Measurements from ENCODE around the gene ENGASE.

The ENGASE gene

GRCh38 chr17:79044462-79044861, 30.2 kb upstream of the ENGASE start:
- no peak overlapping the region for H3K27ac Mint-ChIP-seq
- H3K27me3 Mint-ChIP-seq (ENCODE audit: low read depth) = no peaks in the 10 kb centered on the region
- H3K36me3 Mint-ChIP-seq (ENCODE audit: low read depth) = no peaks in the 10 kb centered on the region
- peaks cover 4% of the 10 kb centered on the region for H3K4me1 Mint-ChIP-seq (ENCODE audit: low read depth)
- peaks cover 7% of the 10 kb centered on the region for H3K9me3 Mint-ChIP-seq
- H3K4me3 Mint-ChIP-seq = no peak overlapping the region

- no peaks in the 10 kb centered on the region for H3K27me3 Mint-ChIP-seq (ENCODE audit: low read depth)
- no peak overlapping the region for H3K27ac Mint-ChIP-seq
- peaks cover 7% of the 10 kb centered on the region for H3K9me3 Mint-ChIP-seq
- H3K4me1 Mint-ChIP-seq (ENCODE audit: low read depth) = peaks cover 4% of the 10 kb centered on the region
- H3K36me3 Mint-ChIP-seq (ENCODE audit: low read depth) = no peaks in the 10 kb centered on the region
- H3K4me3 Mint-ChIP-seq = no peak overlapping the region
These were observed 29.5 kb upstream of the ENGASE start for GRCh38 chr17:79045001-79045729.

GRCh38 chr17:79045842-79046196, 28.8 kb upstream of the ENGASE start:
- Mint-ChIP-seq H3K4me3 (no peak overlapping the region), H3K36me3 (ENCODE audit: low read depth) (no peaks in the 10 kb centered on the region), H3K27ac (no peak overlapping the region)

GRCh38 chr17:79046197-79046915, 28.3 kb upstream of the ENGASE start:
- Mint-ChIP-seq H3K27ac (no peak overlapping the region), H3K4me3 (no peak overlapping the region), H3K4me1 (ENCODE audit: low read depth) (peaks cover 4% of the 10 kb centered on the region), H3K36me3 (ENCODE audit: low read depth) (no peaks in the 10 kb centered on the region), H3K27me3 (ENCODE audit: low read depth) (no peaks in the 10 kb centered on the region), H3K9me3 (peaks cover 7% of the 10 kb centered on the region)

More at GRCh38 chr17:79045842-79046196, 28.8 kb upstream of the ENGASE start:
- Mint-ChIP-seq H3K9me3 (peaks cover 7% of the 10 kb centered on the region), H3K4me1 (ENCODE audit: low read depth) (peaks cover 4% of the 10 kb centered on the region), H3K27me3 (ENCODE audit: low read depth) (no peaks in the 10 kb centered on the region)

- Mint-ChIP-seq H3K27ac (no peak overlapping the region), H3K9me3 (peaks cover 7% of the 10 kb centered on the region), H3K4me1 (ENCODE audit: low read depth) (peaks cover 4% of the 10 kb centered on the region)
These were observed 27.7 kb upstream of the ENGASE start for GRCh38 chr17:79046916-79047280.

GRCh38 chr17:79047291-79047920, 27.2 kb upstream of the ENGASE start:
- Mint-ChIP-seq H3K27ac (no peak overlapping the region), H3K27me3 (ENCODE audit: low read depth) (no peaks in the 10 kb centered on the region), H3K36me3 (ENCODE audit: low read depth) (no peaks in the 10 kb centered on the region)

More at GRCh38 chr17:79046916-79047280, 27.7 kb upstream of the ENGASE start:
- H3K27me3 Mint-ChIP-seq (ENCODE audit: low read depth) = no peaks in the 10 kb centered on the region
- no peaks in the 10 kb centered on the region for H3K36me3 Mint-ChIP-seq (ENCODE audit: low read depth)
- no peak overlapping the region for H3K4me3 Mint-ChIP-seq

GRCh38 chr17:79047923-79048825, 26.4 kb upstream of the ENGASE start:
- Mint-ChIP-seq H3K9me3 (peaks cover 6% of the 10 kb centered on the region), H3K36me3 (ENCODE audit: low read depth) (no peaks in the 10 kb centered on the region), H3K27me3 (ENCODE audit: low read depth) (no peaks in the 10 kb centered on the region), H3K4me1 (ENCODE audit: low read depth) (peaks cover 4% of the 10 kb centered on the region), H3K4me3 (no peak overlapping the region), H3K27ac (no peak overlapping the region)

More at GRCh38 chr17:79047291-79047920, 27.2 kb upstream of the ENGASE start:
- H3K4me1 Mint-ChIP-seq (ENCODE audit: low read depth) = peaks cover 4% of the 10 kb centered on the region
- H3K4me3 Mint-ChIP-seq = no peak overlapping the region
- peaks cover 7% of the 10 kb centered on the region for H3K9me3 Mint-ChIP-seq

GRCh38 chr17:79048826-79049755, 25.5 kb upstream of the ENGASE start:
- H3K9me3 Mint-ChIP-seq = peaks cover 12% of the 10 kb centered on the region
- no peaks in the 10 kb centered on the region for H3K27me3 Mint-ChIP-seq (ENCODE audit: low read depth)
- no peak overlapping the region for H3K4me3 Mint-ChIP-seq
- no peaks in the 10 kb centered on the region for H3K36me3 Mint-ChIP-seq (ENCODE audit: low read depth)
- H3K4me1 Mint-ChIP-seq (ENCODE audit: low read depth) = peaks cover 4% of the 10 kb centered on the region
- H3K27ac Mint-ChIP-seq = no peak overlapping the region

GRCh38 chr17:79049821-79050220, 24.8 kb upstream of the ENGASE start:
- Mint-ChIP-seq H3K27ac (no peak overlapping the region), H3K9me3 (peaks cover 15% of the 10 kb centered on the region), H3K4me1 (ENCODE audit: low read depth) (peaks cover 4% of the 10 kb centered on the region), H3K27me3 (ENCODE audit: low read depth) (no peaks in the 10 kb centered on the region), H3K4me3 (no peak overlapping the region), H3K36me3 (ENCODE audit: low read depth) (no peaks in the 10 kb centered on the region)

- no peaks in the 10 kb centered on the region for H3K36me3 Mint-ChIP-seq (ENCODE audit: low read depth)
- peaks cover 3% of the 10 kb centered on the region for H3K27me3 Mint-ChIP-seq (ENCODE audit: low read depth)
- peaks cover 4% of the 10 kb centered on the region for H3K4me1 Mint-ChIP-seq (ENCODE audit: low read depth)
- no peak overlapping the region for H3K27ac Mint-ChIP-seq
- peaks cover 15% of the 10 kb centered on the region for H3K9me3 Mint-ChIP-seq
- no peak overlapping the region for H3K4me3 Mint-ChIP-seq
These were observed 24.1 kb upstream of the ENGASE start for GRCh38 chr17:79050551-79050950.

GRCh38 chr17:79051306-79051705, 23.3 kb upstream of the ENGASE start:
- peaks cover 4% of the 10 kb centered on the region for H3K27me3 Mint-ChIP-seq (ENCODE audit: low read depth)
- H3K36me3 Mint-ChIP-seq (ENCODE audit: low read depth) = no peaks in the 10 kb centered on the region
- H3K4me3 Mint-ChIP-seq = no peak overlapping the region
- no peaks in the 10 kb centered on the region for H3K4me1 Mint-ChIP-seq (ENCODE audit: low read depth)
- no peak overlapping the region for H3K27ac Mint-ChIP-seq
- peaks cover 15% of the 10 kb centered on the region for H3K9me3 Mint-ChIP-seq

GRCh38 chr17:79052131-79052530, 22.5 kb upstream of the ENGASE start:
- Mint-ChIP-seq H3K27ac (no peak overlapping the region), H3K27me3 (ENCODE audit: low read depth) (peaks cover 4% of the 10 kb centered on the region), H3K4me3 (no peak overlapping the region), H3K4me1 (ENCODE audit: low read depth) (no peaks in the 10 kb centered on the region), H3K9me3 (peaks cover 15% of the 10 kb centered on the region), H3K36me3 (ENCODE audit: low read depth) (no peaks in the 10 kb centered on the region)

GRCh38 chr17:79053251-79053925, 21.2 kb upstream of the ENGASE start:
- Mint-ChIP-seq H3K36me3 (ENCODE audit: low read depth) (no peaks in the 10 kb centered on the region), H3K27me3 (ENCODE audit: low read depth) (peaks cover 7% of the 10 kb centered on the region), H3K9me3 (peaks cover 15% of the 10 kb centered on the region), H3K4me3 (no peak overlapping the region), H3K4me1 (ENCODE audit: low read depth) (peaks cover 2% of the 10 kb centered on the region), H3K27ac (no peak overlapping the region)

Measured in T-helper 1 cell treated with Interleukin-12 subunit alpha and Interleukin-12 subunit beta and Interleukin-4 antibody, amounts not matched to agents 30 μg/mL and 1 μg/mL, for 36 hours (primary cell).